Stimulated activated CD4-positive, alpha-beta T cell treated with anti-CD3 and anti-CD28 coated beads, Interleukin-12 subunit alpha, Interleukin-12 subunit beta, amount 100 ng/mL, for 4 hours (primary cell): Measurements from ENCODE around the gene CROCC.
"Not testable (repeated sequence)": the region's sequence is repeated elsewhere in the genome, so short reads cannot be mapped to it uniquely, and the experiment has no call there.

ENCODE experiments used
- DNase-seq: peaks from one replicate; pipeline ENCODE4 v3.0.0-alpha.2; 2020

CROCC gene

DNA sequence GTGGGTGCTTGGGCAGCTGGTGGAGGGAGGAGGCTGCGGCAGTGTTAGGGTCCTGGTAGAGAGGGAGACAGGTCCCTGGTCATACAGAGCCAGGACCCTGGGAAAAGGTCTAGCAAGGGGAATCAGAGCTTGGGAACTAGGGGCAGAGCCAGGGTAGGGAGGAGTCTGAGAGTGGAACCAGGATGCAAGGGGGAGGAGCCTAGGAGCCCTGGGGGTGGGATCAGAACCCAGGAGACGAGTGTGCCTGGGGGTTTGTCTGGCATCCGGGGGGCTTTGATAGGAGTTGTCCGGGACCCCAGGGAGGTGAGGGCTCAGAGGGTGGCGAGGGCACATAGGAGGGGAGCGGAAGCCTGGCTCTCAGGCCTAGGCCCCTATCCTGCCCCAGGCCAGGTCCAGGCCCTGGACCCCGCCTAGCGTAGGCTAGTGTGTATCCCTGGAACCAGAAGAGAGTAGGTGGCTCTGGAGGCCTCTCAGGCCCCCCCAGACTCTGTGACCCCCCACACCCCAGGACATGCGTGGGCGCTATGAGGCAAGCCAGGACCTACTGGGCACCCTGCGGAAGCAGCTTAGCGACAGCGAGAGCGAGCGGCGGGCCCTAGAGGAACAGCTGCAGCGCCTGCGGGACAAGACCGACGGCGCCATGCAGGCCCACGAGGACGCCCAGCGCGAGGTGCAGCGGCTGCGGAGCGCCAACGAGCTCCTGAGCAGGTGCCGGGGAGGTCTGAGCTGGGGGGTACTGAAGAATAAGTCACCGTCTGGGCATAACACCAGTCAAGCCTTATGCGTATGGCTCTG, 17.9 kb downstream of the CROCC start:
- DNase-seq: not testable (repeated sequence)

DNA sequence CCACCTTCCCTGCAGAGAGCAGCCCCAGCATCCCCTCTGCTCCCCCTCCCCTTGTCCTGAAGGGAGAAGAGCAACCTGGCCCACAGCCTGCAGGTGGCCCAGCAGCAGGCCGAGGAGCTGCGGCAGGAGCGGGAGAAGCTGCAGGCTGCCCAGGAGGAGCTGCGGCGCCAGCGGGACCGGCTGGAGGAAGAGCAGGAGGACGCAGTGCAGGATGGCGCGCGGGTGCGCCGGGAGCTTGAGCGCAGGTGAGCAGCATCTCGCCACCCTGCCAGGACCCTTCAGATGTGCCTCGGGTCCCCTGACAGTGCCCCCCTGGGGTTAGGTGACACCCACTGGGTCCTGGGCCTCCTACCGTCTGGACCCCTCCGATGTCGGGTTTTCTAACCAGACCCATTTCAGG, 22.3 kb downstream of the CROCC start:
- DNase-seq: no peak

DNA sequence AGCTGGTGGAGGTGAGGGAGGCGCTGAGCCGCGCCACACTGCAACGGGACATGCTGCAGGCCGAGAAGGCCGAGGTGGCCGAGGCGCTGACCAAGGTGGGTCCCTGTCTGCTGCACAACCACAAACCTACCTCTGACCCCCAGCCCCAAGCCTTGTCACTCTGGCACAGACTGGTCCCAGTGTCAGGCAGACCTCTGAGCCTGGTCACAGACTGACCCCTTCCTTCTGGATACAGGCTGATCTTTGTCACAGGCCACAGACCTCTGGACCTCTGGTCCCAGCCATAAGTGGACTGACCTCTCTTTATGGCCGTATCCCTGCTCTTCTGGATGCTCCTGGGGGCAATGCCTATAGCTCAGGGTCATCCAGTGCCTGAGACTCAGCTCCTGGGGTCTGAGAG, 23.8 kb downstream of the CROCC start:
- DNase-seq: not testable (repeated sequence)

DNA sequence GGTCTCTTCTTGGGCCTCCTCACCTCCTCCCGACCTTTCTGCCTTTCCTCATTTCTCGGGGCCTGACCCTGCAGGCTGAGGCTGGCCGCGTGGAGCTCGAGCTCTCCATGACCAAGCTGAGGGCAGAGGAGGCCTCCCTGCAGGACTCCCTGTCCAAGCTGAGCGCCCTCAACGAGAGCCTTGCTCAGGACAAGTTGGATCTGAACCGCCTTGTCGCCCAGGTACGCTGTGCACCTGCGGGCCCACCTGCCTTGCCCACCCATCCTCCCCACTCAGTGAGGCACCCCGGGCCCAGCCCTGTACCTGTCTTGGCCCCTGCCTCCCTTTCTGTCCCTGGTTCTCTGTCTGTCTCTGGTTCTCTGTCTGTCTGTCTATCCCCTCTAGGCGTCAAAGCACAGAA, 24.5 kb downstream of the CROCC start:
- not testable (repeated sequence) for DNase-seq

DNA sequence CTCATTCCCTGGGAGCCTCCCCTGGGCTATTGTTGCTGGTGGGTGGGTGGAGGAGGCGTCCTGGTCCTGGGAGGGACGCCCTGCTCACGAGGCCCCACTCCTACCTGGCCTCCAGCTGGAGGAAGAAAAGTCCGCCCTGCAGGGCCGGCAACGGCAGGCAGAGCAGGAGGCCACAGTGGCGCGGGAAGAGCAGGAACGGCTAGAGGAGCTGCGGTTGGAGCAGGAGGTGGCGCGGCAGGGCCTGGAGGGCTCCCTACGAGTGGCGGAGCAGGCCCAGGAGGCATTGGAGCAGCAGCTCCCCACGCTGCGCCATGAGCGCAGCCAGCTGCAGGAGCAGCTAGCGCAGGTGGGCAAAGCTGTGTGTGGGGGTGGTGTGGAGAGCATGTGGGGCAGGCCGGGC, 24.9 kb downstream of the CROCC start:
- no peak for DNase-seq

DNA sequence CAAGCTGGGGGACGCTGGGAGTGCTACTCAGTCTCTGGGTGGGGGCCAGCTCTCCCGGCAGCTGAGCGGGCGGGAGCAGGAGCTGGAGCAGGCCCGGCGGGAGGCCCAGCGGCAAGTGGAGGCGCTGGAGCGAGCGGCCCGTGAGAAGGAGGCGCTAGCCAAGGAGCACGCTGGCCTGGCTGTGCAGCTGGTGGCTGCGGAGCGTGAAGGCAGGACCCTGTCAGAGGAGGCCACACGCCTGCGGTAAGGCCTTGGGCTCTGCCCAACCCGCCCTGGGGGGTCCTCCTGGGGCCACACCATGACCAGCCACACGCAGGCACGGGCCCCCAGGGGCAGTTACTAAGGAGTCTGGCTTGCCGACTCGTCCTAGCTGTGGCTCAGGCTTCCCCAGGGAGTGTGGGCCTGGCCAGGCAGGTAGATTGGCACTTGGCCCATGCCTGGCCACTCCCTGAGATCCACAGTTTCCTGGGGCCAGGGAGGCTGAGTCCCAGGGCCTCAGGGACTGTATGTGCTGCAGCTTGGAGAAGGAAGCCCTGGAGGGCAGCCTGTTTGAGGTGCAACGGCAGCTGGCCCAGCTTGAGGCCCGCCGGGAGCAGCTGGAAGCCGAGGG, 26.7 kb downstream of the CROCC start:
- not testable (repeated sequence) for DNase-seq

DNA sequence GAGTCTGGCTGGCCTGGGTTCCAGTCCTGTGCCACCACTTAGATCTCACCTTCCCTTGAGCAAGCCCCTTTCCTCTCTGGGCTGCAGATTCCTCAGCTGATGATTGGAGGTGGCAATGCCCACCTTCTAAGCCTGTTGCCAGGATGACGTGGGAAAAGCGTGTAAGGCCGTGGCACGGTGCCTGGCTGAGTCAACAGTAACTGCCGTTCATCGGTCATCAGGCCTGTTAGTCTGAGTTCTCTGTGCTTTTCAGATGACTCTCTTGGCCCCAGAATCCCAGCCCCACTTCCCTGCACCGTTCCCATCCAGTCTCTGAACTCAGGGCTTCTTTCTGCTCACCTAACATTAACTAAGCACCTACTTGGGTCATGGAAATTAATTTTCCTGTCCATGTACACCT, 27.3 kb downstream of the CROCC start:
- not testable (repeated sequence) for DNase-seq

DNA sequence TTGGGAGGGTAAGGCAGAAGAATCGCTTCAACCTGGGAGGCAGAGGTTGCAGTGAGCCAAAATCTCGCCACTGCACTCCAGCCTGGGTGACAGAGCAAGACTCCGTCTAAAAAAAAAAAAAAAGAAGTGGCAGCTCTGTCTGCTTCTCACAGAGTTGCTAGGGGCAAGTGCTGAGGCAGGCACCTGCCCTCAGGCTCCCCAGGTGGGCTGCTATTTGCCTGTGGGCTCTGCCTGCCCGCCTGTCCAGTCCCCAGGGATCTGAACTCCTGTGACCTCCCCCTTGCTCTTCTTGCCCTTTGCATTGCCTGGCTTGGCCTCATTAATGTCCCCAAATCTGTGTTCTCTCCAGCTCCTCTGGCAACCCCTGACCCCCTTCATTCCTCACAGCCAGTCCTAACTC, 30.6 kb downstream of the CROCC start:
- not testable (repeated sequence) for DNase-seq

DNA sequence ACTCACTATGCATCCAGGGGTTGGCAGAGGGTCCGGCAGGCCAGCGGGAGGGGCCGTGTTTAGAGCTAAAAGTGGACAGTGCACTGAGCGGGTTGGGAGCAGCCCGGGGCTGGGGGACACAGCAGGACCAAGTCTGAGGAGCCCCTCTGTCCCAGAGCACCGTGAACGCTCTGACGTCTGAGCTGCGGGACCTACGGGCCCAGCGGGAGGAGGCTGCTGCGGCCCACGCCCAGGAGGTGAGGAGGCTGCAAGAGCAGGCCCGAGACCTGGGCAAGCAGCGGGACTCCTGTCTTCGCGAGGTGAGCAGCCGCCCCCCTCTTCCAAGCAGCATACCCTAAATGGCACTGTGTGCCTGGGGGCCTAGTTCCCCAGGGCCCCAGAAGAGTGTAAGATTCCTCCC, 32.8 kb downstream of the CROCC start:
- no peak for DNase-seq

DNA sequence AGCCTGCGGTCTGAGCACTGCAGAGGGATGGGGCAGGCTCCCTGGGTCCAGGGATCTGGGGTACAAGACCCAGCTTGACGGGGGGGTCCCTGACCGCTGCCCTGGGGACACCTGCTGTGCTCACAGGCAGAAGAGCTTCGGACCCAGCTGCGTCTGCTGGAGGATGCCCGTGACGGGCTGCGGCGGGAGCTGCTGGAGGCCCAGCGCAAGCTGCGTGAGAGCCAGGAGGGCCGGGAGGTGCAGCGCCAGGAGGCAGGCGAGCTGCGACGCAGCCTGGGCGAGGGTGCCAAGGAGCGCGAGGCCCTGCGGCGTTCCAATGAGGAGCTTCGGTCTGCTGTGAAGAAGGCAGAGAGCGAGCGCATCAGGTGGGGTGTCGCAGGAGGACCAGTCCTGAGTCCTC, 33.5 kb downstream of the CROCC start:
- no peak for DNase-seq

DNA sequence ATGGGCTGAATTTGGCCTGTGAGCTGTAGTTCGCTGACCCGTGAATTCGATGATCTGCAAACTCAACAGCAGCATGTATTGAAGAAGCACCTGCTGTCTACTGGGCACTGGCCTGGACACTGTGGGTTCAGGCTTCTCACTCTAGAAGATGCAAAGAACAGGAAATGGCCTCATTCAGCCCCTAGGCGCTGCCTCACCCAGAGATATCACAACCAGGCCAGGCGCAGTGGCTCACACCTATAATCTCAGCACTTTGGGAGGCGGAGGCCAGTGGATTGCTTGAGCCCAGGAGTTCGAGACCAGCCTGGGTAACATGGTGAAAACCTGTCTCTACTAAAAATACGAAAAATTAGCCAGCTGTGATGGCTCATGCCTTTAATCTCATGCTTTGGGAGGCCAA, 35.0 kb downstream of the CROCC start:
- no peak for DNase-seq

DNA sequence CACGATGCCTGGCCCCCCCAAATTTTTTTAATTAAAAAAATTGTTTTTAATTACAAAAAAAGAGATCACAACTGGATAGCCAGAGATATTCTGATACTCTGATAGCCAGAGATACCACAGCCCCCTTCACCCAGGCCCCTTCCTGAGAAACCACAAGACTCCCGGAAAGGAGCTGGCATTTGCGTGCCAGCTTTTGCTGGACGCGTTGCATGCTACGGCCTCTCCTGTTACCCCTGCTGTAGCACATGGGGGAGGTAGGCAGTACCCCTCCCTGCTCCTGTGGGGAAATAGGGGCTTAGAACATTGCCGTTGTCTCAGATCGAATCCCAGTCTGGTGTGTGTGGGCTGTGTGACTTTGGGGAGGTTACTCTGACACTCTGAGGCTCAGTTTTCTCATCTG, 36.0 kb downstream of the CROCC start:
- no peak for DNase-seq

DNA sequence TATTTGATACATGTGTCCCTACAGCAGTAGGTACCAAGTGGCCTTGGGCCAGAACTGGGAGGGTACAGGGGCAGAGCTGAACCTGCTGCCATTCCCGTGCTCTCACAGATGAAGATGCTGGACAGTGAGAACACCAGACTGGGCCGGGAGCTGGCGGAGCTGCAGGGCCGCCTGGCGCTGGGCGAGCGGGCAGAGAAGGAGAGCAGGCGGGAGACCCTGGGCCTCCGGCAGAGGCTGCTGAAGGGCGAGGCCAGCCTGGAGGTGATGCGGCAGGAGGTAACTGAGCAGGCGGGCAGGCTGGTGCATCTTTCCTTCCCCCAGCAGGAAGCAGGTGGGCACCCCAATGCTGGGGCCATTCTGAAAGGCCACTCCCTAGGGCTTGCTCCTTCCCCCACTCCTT, 36.7 kb downstream of the CROCC start:
- DNase-seq: no peak

DNA sequence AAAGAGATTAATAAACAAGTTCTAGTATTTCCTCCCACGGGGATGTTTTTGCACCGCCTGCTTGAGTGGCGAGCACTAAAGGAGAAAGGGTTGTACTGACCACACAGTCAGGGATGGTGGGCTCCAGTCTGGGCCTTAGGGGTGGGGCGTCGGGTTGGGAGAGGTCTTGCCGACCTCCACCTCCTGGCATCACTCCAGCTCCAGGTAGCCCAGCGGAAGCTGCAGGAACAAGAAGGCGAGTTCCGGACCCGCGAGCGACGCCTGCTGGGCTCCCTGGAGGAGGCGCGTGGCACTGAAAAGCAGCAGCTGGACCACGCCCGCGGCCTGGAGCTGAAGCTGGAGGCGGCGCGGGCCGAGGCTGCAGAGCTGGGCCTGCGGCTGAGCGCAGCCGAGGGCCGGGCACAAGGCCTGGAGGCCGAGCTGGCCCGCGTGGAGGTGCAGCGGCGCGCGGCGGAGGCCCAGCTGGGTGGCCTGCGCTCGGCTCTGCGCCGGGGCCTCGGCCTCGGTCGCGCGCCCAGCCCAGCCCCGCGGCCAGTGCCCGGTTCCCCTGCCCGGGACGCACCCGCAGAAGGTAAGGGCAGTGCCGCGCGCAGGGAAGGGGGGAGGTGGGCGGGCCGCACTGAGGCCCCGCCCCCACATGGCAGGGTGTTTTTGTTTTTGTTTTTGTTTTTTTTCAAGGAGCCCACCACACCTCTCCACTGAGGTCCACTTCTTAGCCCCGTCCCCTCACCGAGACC, 39.0 kb downstream of the CROCC start:
- peak; percentile 80 for DNase-seq

DNA sequence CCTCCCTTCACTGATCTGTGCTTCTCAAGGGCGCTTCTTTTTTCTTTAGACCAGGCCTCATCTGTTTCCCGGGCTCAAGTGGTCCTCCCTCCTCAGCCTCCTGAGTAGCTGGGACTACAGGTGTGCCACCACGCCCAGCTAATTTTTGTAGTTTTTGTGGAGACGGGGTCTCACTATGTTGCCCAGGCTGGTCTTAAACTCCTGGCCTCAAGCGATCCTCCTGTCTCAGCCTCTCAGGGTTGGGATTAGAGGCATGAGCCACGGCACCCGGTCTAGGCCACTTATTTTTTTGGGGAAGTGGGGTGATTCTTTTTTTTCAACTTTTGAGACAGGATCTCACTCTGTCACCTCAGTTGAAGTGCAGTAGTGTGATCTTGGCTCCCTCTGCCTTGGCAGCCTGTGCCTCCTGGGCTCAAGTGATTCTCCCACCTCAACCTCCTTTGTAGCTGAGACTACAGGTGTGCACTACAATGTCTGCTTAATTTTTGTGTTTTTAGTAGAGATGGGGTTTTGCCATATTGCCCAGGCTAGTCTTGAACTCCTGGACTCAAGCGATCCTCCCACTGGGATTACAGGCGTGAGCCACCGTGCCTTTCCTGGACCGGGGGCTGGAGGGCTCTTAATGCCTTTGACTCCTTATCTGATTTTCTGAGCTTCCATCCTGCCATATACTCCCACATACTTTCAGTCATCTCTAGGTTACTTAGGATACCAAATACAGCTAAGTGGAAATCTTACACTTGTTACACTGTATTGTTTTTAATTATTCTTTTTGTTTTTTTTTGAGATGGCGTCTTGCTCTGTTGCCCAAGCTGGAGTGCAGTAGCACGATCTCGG, 39.8 kb downstream of the CROCC start:
- no peak for DNase-seq

DNA sequence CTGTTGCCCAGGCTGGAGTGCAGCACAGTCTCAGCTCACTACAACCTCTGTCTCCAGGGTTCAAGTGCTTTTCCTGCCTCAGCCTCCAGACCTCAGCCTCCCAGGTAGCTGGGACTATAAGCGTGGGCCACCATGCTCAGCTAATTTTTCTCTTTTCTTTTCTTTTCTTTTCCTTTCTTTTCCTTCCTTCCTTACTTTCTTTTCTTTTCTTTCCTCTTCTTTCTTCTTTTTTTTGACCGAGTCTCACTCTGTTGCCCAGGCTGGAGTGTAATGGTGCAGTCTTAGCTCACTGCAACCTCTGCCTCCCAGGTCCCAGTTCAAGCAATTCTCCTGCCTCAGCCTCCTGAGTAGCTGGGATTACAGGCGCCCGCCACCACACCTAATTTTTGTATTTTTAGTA, 42.4 kb downstream of the CROCC start:
- DNase-seq: not testable (repeated sequence)

DNA sequence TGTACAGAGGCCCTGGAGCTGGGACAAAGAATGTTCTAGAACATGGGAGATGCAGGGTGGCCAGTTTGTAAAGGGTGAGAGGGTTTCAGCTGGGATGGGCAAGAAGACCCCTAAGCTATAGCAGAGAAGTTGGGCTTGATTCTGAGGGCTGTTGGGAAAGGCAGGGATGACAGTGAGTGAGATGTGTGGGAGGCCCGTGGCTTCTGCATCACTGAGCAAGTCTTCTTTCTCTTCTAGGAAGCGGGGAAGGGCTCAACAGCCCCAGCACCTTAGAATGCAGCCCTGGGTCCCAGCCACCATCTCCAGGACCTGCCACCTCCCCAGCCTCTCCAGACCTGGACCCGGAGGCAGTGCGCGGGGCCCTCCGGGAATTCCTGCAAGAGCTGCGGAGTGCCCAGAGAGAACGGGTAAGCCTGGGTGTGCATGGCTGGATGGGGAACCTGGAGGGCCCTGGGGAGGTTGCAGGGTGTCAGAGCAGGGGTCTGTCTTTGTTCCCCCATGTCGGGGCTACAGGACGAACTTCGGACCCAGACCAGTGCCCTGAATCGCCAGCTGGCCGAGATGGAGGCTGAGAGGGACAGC, 43.8 kb downstream of the CROCC start:
- DNase-seq: no peak

DNA sequence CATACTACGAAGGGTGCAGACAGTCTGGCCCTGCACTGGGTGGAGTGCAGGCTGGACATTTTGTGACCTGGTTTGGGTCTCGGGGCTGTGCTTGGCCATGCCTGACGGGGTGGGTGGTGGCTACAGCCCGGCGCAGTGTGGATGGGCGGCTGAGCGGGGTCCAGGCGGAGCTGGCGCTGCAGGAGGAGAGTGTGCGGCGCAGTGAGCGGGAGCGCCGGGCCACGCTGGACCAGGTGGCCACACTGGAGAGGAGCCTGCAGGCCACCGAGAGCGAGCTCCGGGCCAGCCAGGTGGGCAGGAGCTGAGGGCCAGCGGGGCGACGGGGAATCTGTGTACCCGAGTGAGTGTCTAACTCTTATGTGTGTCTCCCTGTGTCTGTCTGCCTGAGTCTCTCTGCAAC, 44.6 kb downstream of the CROCC start:
- DNase-seq: no peak

DNA sequence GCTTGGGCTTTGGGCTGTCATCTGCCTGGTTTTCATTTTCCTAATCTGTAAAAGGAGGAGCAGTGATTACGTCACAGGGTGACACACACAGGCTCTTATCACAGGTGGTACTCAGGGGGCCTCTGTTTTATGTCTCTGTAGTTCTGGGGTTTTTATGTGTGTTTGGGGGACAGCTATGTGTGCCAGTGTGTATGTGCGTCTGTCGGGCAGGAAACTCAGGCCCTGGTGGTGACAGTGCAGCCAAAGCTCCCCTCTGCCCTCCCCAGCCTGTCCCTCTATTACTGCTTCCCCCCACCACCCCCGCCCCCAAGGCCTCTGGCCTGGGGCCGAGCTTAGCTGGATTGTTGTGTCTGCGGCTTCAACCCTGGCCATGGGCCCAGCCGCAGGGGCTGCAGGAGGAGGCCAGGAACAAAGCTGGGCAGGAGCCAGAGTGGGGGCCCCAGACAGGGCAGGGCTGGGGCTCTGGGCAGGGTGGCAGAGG, 45.4 kb downstream of the CROCC start:
- DNase-seq: no peak

DNA sequence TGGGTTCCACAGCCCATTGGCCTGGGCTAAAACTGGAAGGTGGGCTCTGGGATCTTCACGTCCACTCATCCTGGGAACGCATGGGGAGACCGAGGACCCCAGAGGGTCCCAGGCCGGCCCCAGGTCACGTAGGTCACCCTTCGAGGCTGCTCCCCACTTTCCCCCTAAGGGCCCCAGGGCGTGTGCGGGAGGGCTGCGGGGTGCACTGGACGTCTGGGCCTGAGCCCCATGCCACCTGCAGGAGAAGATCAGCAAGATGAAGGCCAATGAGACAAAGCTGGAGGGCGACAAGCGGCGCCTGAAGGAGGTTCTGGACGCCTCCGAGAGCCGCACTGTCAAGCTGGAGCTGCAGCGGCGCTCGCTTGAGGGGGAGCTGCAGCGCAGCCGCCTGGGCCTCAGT, 46.2 kb downstream of the CROCC start:
- no peak for DNase-seq

DNA sequence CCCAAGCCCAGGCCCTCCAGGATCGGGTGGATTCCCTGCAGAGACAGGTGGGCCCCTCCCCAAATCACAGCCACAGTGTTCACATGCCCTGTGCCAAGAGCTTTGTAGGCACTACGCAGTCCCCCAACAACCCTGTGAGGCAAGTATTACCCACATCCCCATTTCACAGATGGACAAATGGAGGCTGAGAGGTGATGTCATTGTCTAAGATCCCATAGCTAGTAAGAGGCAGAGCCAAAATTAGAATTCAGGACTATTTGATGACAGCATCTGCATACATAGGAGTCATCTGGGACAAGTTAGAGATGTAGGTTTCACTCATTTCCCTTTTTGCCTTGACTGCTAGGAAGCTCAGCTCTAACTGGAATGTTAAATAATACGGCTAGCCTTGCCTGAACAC, 46.6 kb downstream of the CROCC start:
- no peak for DNase-seq

DNA sequence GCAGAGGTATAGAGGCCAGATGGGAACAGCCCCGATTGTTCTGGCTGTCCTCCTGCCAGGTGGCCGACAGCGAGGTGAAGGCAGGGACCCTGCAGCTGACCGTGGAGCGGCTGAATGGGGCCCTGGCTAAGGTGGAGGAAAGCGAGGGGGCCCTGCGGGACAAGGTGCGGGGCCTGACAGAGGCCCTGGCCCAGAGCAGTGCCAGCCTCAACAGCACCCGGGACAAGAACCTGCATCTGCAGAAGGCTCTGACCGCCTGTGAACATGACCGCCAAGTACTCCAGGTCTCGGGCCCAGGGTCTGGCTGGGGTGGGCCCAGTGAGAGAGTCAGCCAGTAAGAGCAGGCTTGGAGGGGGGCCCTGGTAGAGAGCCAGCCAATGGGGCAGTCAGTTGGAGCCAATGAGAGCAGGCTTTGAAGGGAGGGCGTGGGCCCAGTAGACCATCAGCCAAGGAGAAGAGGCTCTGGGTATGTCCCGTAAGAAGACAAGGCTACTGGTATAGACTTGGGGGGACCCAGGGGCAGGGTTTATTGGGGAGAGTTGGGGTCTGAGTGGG, 47.4 kb downstream of the CROCC start:
- no peak for DNase-seq
